HG03442 (cell line): Measurements from ENCODE around the gene ZFYVE16.
"Not testable (repeated sequence)": the region's sequence is repeated elsewhere in the genome, so short reads cannot be mapped to it uniquely, and the experiment has no call there.

Source experiments
- ATAC-seq: cut with Tn5 transposase; IDR thresholded peaks from one replicate; pipeline ENCODE4 v1.9.1; 2021; ENCODE audit warnings: mild to moderate bottlenecking, moderate library complexity; ENCODE audit not compliant: unreplicated experiment

The ZFYVE16 gene

DNA sequence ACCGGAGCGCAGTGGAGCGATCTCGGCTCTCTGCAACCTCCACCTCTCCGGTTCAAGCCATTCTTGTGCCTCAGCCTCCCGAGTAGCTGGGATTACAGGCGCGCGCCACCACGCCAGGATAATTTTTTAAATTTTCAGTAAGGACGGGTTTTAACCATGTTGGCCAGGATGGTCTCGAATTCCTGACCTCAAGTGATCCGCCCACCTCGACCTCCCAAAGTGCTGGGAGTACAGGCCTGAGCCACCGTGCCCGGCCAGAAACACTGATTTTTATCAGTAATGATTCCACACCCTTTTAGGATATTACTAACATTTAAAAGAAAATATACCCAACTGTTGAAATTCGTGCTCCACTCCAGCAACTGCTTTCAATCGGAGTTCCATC, 79.6 kb downstream of the ZFYVE16 start:
- ATAC-seq = no peak

DNA sequence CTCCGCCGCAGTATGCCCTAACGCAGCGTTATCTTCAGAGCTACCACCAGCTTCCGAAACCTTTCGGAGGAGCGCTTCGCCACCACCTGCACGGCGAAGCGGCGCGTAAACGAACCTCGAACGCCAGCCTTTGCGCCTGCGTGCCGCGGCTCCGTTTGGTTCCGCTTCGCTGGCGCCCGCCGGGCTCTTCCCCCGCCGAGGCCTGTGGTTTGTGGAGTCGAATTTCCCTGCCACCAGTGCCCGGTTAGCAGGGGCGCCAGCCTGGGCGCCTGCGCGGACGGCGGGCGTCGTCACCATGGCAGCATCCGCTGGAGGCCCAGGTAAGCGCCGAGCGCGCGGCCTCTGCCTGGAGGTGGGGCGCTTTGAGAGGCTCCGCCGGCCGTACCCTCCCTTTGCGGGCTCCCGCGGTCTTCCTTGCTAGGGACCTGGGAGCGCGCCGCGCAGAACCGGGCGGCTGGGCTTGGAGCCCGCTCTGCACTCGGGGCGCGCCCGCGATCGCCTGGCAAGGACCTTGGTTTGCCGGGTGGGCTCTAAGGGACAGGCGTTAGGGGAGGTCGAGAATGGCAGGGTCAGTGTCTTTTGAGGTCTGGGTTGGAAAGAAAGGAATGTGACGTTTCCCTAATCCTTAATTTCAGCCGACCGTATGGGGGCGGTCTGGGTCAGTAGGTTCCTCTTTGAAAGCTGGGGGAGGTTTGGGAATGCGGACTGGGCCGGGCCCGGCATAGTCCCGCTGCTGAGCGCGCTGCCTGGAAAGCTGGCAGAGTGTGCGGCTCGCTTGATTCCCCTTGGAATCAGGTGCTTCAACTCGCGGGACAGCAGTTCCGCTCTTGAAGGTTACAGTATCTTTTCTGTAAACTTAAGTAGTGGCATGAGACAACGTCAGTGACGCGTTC, 80.2 kb downstream of the ZFYVE16 start, which contains the start of gene FAM151B:
TSS of gene FAM151B (plus strand) at position 272 of the 893 bp plus-strand sequence. CDS start at position 296, 24 bp downstream.
- peak; percentile 88 for ATAC-seq

DNA sequence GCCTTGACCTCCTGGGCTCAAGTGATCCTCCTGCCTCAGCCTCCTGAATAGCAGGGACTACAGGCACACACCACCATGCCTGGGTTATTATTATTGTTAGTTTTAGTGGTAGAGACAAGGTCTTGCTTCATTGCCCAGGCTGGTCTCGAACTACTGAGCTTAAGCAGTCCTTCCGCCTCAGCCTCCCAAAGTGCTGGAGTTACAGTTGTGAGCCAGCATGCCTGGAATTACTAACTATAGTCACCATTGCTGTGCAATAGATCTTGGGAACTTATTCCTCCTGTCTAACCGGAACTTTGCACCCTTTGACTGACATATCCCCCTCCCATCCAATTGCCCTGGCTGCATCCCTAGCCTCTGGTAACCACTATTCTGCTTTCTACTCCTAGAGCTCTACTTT, 83.4 kb downstream of the ZFYVE16 start:
- no peak for ATAC-seq

DNA sequence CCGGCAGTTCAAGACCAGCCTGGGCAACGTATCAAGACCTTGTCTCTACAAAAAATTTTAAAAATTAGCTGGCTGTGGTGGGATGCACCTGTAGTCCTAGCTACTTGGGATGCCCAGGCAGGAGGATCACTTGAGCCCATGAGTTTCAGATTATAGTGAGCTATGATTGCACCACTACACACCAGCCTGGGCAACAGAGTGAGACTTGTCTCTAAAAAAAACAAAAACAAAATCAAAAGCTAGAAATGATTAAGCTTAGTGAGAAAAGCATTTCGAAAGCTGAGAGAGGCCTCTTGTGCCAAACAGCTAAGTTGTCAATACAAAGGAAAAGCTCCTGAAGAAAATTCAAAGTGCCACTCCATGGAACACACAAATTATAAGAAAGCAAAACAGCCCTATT, 84.9 kb downstream of the ZFYVE16 start:
- ATAC-seq = no peak

DNA sequence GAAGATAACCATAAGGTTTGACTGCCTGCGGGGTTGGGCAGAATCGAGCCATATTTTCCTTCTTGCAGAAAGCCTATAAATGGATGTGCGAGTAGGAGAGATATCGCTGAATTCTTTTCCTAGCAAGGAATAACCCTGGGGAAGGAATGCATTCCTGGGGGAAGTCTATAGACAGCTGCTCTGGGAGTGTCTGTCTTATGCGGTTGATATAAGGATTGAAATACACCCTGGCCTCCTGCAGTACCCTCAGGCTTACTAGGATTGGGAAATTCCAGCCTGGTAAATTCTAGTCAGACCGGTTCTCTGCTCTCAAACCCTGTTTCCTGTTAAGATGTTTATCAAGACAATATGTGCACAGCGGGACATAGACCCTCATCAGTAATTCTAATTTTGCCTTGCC, 85.6 kb downstream of the ZFYVE16 start:
- not testable (repeated sequence) for ATAC-seq

DNA sequence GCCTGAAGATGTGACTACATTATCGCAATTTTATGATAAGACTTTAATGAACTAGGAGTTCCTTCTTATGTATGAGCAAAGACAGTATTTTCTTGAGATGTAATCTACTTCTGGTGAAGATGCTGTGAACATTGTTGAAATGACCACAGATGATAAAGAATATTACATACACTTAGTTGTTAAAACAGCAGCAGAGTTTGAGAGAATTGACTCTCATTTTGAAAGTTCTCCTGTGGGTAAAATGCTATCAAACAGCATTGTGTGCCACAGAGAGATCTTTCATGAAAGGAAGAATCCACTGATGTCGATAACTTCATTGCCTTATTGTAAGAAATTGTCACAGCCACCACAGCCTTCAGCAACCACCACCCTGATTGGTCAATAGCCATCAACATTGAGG, 88.0 kb downstream of the ZFYVE16 start:
- no peak for ATAC-seq

DNA sequence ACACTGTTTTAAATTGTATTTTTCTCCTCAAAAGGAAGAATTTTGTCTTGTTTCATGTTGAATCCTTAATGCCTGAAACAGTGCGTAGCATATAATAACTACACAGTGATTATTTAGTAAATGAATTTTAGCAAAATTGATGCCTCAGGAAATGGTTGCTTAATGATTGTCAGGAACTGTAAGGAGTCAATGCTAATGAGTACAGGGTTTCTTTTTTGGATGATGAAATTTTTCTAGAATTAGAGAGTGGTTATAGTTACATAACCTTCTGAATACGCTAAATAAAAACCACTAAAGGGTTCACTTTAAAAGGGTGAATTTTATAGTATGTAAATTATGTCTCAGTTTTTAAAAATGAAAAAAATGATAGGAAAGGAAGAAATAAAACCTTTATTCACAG, 94.9 kb downstream of the ZFYVE16 start:
- ATAC-seq = no peak

DNA sequence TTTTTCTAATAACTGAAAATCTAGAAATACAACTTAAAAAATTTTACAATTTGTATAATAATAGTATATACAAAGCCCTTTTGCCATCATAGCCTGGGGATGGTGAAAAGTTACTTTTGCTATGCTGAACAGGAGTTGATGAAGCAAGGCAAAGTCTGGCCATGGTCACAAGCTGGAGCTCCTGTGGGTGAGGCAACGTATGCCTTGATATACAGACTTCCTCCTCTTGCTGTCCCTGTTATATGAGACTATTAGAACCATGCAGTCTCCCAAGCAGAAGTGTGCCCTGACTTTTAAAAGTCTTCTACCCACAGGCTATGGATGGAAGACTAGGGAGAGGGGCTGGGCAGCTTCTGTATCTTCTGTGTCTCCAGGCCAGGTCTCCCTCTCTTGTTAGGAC, 95.8 kb downstream of the ZFYVE16 start:
- no peak for ATAC-seq

DNA sequence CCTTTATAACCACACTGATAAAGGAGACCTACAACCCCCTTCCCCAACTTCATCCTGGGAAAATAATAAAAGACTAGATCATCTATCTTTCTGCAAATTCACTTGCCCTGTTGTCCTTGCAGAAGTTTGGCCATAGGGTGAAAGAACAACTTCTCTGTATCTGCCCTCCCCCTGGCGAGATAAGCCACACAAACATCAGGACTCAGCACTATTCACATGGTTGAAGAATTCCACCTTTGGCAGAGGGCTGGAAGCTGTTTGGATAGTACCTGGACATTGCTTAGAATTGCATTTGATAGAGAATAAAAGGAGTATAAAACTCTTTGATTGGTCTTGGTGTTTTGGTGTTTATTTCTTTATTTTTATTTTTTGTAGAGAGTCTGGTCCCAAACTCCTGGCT, 97.0 kb downstream of the ZFYVE16 start:
- no peak for ATAC-seq

DNA sequence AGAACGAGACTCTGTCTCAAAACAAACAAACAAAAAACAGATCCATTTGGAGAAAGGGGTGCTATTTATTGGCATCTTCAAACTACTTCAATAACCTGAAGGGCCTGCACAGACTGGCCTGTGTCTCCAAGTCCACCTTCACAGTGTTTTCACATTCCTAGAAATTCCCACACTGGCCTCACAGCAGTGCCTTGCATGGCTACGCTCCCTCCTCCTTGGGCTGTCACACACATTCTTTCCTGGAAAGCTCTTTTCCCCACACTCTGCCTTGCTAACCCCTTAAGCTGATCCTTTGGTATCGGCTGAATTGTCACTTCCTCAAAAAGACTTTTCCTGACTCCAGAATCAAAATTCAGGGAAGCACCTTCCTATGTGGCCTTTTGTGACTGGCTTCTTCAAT, 99.8 kb downstream of the ZFYVE16 start:
- no peak for ATAC-seq

DNA sequence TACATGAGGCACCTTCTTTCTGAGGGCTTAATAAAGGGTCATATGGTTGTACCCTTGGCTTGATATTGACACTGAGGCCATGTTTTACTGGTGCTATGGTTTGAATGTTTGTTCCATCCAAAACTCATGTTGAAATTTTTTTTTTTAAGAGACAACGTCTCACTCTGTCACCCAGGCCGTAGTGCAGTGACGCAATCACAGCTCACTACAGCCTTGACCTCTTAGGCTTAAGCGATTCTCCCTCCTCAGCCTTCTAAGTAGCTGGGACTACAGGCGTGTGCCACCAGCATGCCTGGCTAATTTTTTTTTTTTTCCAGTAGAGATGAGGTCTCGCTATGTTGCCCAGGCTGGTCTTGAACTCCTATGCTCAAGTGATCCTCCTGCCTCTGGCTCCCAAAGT, 101.0 kb downstream of the ZFYVE16 start:
- ATAC-seq = no peak

DNA sequence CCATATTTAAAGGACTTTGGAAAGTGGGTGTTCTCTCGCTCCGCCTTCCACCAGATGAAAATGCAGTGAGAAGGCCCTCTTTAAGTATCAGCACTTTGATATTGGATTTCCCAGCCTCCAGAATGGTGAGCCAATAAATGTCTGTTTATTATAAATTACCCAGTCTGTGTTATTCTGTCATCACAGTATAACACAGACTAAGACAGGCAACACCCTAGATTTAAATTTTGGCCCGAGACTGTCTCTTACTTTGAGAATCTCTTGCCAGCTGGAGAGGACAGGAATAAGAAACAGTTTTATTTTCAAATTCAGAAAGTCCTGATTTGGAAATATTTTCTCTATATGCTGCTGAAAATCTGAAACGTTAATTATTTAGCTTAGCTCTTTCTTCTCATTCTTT, 101.5 kb downstream of the ZFYVE16 start:
- no peak for ATAC-seq

DNA sequence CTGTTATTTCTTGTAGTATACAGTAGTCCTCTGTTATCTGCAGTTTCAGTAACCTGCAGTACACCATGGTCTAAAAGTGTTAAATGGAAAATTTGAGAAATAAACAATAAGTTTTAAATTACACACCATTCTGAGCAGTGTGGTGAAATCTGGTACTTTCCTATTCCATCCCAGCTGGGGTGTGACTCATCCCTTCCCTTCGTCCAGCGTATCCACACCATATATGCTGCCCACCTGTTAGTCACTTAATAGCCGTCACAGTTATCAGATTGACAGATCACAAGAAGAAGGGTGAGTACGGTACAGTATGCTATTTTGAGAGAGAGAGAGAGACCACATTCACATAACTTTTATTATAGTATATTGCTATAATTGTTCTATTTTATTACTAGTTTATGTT, 109.0 kb downstream of the ZFYVE16 start:
- no peak for ATAC-seq
